Loucy (cell line): Measurements from ENCODE around the gene TEAD1.

Experiments
- H2AFZ ChIP-seq: fragments of 200-600 bp; sonication (generic); 2 replicates; pipeline ENCODE4 v1.6.0; 2016; ENCODE audit warnings: antibody characterized with exemption, mild to moderate bottlenecking, low read length, moderate library complexity
- H3F3A ChIP-seq: fragments of 200-600 bp; 2 replicates; pipeline ENCODE4 v1.6.0; 2016; ENCODE audit warnings: antibody characterized with exemption, low read depth, mild to moderate bottlenecking
- H3K27me3 ChIP-seq: fragments of 200-600 bp; sonication (generic); 2 replicates; pipeline ENCODE4 v1.6.1; 2014; ENCODE audit warnings: low read length, mild to moderate bottlenecking; ENCODE audit not compliant: insufficient read depth, poor library complexity, severe bottlenecking
- H3K36me3 ChIP-seq: fragments of 200-600 bp; sonication (generic); 2 replicates; pipeline ENCODE4 v1.6.1; 2016; ENCODE audit warnings: low read length; ENCODE audit not compliant: insufficient read depth
- H3K4me1 ChIP-seq: fragments of 200-600 bp; sonication (generic); 2 replicates; pipeline ENCODE4 v1.5.1; 2014; ENCODE audit warnings: low read length, mild to moderate bottlenecking; ENCODE audit not compliant: insufficient read depth, poor library complexity, severe bottlenecking
- H3K4me2 ChIP-seq: fragments of 200-600 bp; sonication (generic); 2 replicates; pipeline ENCODE4 v1.6.0; 2014; ENCODE audit warnings: antibody characterized with exemption, low read length, low read depth, mild to moderate bottlenecking; ENCODE audit not compliant: poor library complexity, severe bottlenecking
- H3K4me3 ChIP-seq: fragments of 200-600 bp; sonication (generic); 2 replicates; pipeline ENCODE4 v1.5.1; 2014; ENCODE audit warnings: low read length, mild to moderate bottlenecking, mixed read lengths; ENCODE audit not compliant: poor library complexity, severe bottlenecking
- H3K79me2 ChIP-seq: fragments of 200-600 bp; sonication (generic); 2 replicates; pipeline ENCODE4 v1.6.1; 2014; ENCODE audit warnings: low read length; ENCODE audit not compliant: insufficient read depth
- H3K9ac ChIP-seq: fragments of 200-600 bp; sonication (generic); 2 replicates; pipeline ENCODE4 v1.6.0; 2014; ENCODE audit warnings: mild to moderate bottlenecking, low read depth, low read length, moderate library complexity; ENCODE audit not compliant: poor library complexity, severe bottlenecking
- H3K9me2 ChIP-seq: fragments of 200-600 bp; sonication (generic); replicated peaks from 2 replicates; pipeline ENCODE4 v1.6.1; 2016; ENCODE audit warnings: low read depth, low read length, mixed read lengths
- H3K9me3 ChIP-seq: fragments of 200-600 bp; sonication (generic); 2 replicates; pipeline ENCODE4 v1.6.1; 2014; ENCODE audit warnings: mild to moderate bottlenecking, antibody characterized with exemption, low read length, low read depth; ENCODE audit not compliant: insufficient read depth
- H4K20me1 ChIP-seq: fragments of 200-600 bp; sonication (generic); 2 replicates; pipeline ENCODE4 v1.6.0; 2014; ENCODE audit warnings: antibody characterized with exemption, low read length, mild to moderate bottlenecking; ENCODE audit not compliant: insufficient read depth, poor library complexity, severe bottlenecking
- CTCF ChIP-seq: fragments of 200-600 bp; sonication (generic); conservative IDR thresholded peaks from 2 replicates; pipeline ENCODE4 v1.5.1; 2014; ENCODE audit warnings: mild to moderate bottlenecking, antibody characterized with exemption, low read length
- EZH2phosphoT487 ChIP-seq: fragments of 200-600 bp; IDR thresholded peaks from 2 replicates; pipeline ENCODE4 v1.6.1; 2018; ENCODE audit warnings: antibody characterized with exemption, mild to moderate bottlenecking, moderate library complexity, borderline replicate concordance

TEAD1 gene

GRCh38 chr11:12854829-12855228, 180.6 kb downstream of the TEAD1 start:
- H3K9me3 ChIP-seq = no peaks in the 10 kb centered on the region
- H4K20me1 ChIP-seq = no peaks in the 10 kb centered on the region
- no peaks in the 10 kb centered on the region for H3K9me2 ChIP-seq
- no peaks in the 10 kb centered on the region for H3K36me3 ChIP-seq
- H2AFZ ChIP-seq = no peak overlapping the region
- no peak overlapping the region for H3K4me3 ChIP-seq
- no peaks in the 10 kb centered on the region for H3F3A ChIP-seq
- TF ChIP-seq EZH2phosphoT487 (no peak), CTCF (no peak)
- H3K4me2 ChIP-seq = no peak overlapping the region
- no peaks in the 10 kb centered on the region for H3K79me2 ChIP-seq
- H3K9ac ChIP-seq = no peak overlapping the region
- H3K27me3 ChIP-seq = no peaks in the 10 kb centered on the region
- H3K4me1 ChIP-seq = peaks cover 5% of the 10 kb centered on the region

GRCh38 chr11:12856338-12856737, 182.1 kb downstream of the TEAD1 start:
- no peaks in the 10 kb centered on the region for H3K79me2 ChIP-seq
- no peaks in the 10 kb centered on the region for H4K20me1 ChIP-seq
- H3K4me1 ChIP-seq = peaks cover 5% of the 10 kb centered on the region

GRCh38 chr11:12857572-12857971, 183.4 kb downstream of the TEAD1 start:
- Histone ChIP-seq H3K4me3 (no peak overlapping the region), H3K9me2 (no peaks in the 10 kb centered on the region), H3K9ac (no peak overlapping the region), H4K20me1 (no peaks in the 10 kb centered on the region), H3K4me1 (no peaks in the 10 kb centered on the region), H3K27me3 (no peaks in the 10 kb centered on the region), H3K9me3 (no peaks in the 10 kb centered on the region), H3K36me3 (no peaks in the 10 kb centered on the region), H3F3A (no peaks in the 10 kb centered on the region), H2AFZ (no peak overlapping the region), H3K4me2 (no peak overlapping the region), H3K79me2 (no peaks in the 10 kb centered on the region)
- TF ChIP-seq CTCF (no peak), EZH2phosphoT487 (no peak)

More at GRCh38 chr11:12856338-12856737, 182.1 kb downstream of the TEAD1 start:
- H3K4me3 ChIP-seq = no peak overlapping the region
- no peaks in the 10 kb centered on the region for H3K36me3 ChIP-seq
- no peaks in the 10 kb centered on the region for H3K9me2 ChIP-seq
- no peaks in the 10 kb centered on the region for H3K9me3 ChIP-seq
- no peak overlapping the region for H3K9ac ChIP-seq
- no peak overlapping the region for H3K4me2 ChIP-seq
- no peak overlapping the region for H2AFZ ChIP-seq
- no peak for TF ChIP-seq CTCF
- no peak for TF ChIP-seq EZH2phosphoT487
- no peaks in the 10 kb centered on the region for H3K27me3 ChIP-seq
- no peaks in the 10 kb centered on the region for H3F3A ChIP-seq
